ENCODE measurements around the gene NKIRAS1.

GRCh38 chr3:23945663-23945912 lies 28.8 kb upstream of the NKIRAS1 start:
- no peak for TF ChIP-seq CTCF (IDR thresholded peaks at IDR 0.05; ENCODE audit: low read depth, low read length)
- no peak for TF ChIP-seq EZH2phosphoT487 (IDR thresholded peaks at IDR 0.05; ENCODE audit: low read depth)
